ENCODE results near the gene CSTA. TPM values are rescaled to one million over a fixed set of nuclear protein-coding genes. Genes with fewer than 3 reads are reported as not detected.

Gene CSTA, protein sequence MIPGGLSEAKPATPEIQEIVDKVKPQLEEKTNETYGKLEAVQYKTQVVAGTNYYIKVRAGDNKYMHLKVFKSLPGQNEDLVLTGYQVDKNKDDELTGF
- total RNA-seq (2014; rRNA removed; shearing (Covaris generic)) = 0.30 TPM in 1 of 2 replicates, not detected in the other

GRCh38 chr3:122324871-122325323 lies at the start of gene CSTA:
TSS of gene CSTA (plus strand) at chr3:122325248. CDS start at chr3:122325293, 45 bp downstream.
- DNase-seq (ENCODE audit: low read depth) = no peak

- DNase-seq (ENCODE audit: low read depth) = no peak
Measured at GRCh38 chr3:122281891-122282290, 43.2 kb upstream of the CSTA start.

GRCh38 chr3:122283796-122284445 lies 41.1 kb upstream of the CSTA start:
- no peak for DNase-seq (ENCODE audit: low read depth)

DNA sequence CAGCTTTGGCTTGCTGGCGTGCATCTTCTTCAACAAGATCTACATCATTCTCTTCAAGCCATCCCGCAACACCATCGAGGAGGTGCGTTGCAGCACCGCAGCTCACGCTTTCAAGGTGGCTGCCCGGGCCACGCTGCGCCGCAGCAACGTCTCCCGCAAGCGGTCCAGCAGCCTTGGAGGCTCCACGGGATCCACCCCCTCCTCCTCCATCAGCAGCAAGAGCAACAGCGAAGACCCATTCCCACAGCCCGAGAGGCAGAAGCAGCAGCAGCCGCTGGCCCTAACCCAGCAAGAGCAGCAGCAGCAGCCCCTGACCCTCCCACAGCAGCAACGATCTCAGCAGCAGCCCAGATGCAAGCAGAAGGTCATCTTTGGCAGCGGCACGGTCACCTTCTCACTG lies 40.6 kb upstream of the CSTA start:
- DNase-seq (ENCODE audit: low read depth) = no peak

DNA sequence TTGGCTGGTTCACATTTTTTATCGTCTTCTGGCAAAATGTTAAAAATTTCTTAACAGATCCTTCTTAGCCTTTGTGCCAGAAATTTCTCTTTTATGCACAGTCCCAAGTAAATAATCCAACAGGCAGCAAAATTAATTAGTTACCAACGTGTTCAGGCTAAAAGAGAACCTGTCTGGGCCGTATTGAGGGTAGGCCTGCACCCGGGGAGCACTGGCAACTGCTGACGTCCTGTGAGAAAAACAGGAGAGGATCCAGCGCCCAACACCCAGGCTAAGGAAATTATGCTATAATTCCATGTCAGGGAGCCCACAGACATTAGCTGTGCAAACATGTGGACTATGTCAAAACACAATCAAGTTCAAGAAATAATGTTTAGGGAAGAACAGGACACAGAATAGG lies 30.7 kb upstream of the CSTA start:
- no peak for DNase-seq (ENCODE audit: low read depth)

DNA sequence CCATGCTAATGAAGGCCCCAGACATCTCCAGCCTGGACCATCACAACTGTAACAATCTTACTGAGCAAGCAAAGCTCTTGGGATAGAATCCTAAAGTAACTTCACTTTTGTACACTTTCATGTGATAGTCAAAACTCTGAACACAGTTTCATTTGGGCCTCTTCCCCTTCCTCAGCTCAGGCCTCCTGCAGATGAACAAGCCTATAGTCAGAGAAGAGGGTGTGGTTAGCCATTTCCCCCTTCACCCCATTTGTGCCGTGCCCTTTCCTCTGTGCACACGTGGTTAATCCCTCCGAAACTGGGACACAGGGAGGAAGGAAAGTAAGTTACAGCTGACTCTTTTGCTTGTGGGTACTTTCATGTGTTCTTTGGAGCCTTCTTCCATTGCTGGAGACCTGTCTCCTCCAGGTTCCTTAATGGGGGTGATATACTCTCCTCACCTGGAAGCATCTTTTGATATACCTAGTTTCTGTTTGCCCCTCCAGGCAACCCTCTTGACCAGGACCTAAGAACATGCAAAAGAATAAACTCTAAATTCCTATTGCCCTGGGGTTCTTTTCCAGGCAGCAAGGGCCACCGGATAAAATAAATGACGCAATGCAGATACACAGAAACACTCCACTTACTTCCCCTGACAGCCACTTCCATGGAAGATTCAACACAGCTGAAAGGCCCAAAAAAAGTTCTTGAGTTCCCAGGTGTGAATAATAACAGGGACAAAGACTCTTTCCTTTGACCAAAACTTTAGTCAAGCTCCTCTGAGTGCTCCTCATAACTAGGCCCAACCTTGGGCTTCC lies 29.6 kb upstream of the CSTA start:
- no peak for DNase-seq (ENCODE audit: low read depth)

GRCh38 chr3:122298239-122298638 lies 26.8 kb upstream of the CSTA start:
- DNase-seq (ENCODE audit: low read depth) = no peak

GRCh38 chr3:122299215-122299614 lies 25.8 kb upstream of the CSTA start:
- no peak for DNase-seq (ENCODE audit: low read depth)

DNA sequence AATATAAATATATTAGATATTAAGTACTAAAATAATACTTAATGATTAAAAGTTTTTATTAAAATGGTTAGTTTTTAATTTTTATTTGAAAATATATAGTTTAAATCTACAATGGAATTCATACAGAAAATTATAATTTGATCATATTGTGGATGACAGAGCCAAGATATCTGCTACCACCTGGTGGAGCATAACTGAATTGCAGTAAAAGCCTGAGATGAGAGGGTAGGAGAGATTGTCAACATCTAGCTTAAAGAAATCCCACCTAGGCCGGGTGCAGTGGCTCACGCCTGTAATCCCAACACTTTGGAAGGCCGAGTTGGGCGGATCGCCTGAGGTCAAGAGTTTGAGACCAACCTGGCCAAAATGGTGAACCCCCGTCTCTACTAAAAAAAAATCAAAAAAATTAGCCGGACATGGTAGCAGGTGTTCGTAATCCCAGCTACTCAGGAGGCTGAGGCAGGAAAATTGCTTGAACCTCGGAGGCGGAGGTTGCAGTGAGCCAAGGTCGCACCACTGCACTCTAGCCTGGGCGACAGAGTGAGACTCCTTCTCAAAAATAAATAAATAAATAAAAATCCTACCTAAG lies 25.1 kb upstream of the CSTA start:
- no peak for DNase-seq (ENCODE audit: low read depth)

- no peak for DNase-seq (ENCODE audit: low read depth)
Measured at GRCh38 chr3:122301063-122301462, 24.0 kb upstream of the CSTA start.

GRCh38 chr3:122305818-122306621 lies 19.0 kb upstream of the CSTA start:
- DNase-seq (ENCODE audit: low read depth) = peak; percentile 25

DNA sequence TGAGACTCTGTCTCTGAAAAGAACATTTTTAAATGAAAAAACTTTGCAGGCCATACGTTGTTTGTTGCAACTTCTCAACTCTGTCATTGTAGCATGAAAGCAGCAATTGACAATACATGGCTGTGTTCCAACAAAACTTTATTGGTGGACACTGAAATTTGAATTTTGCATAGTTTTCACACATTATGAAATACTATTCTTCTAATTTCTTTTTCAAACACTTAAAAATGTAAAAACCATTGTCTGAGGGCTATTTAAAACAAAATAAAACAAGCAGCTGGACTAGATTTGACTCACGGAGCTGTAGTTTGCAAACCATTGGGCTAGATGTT lies 18.5 kb upstream of the CSTA start:
- DNase-seq (ENCODE audit: low read depth) = no peak

DNA sequence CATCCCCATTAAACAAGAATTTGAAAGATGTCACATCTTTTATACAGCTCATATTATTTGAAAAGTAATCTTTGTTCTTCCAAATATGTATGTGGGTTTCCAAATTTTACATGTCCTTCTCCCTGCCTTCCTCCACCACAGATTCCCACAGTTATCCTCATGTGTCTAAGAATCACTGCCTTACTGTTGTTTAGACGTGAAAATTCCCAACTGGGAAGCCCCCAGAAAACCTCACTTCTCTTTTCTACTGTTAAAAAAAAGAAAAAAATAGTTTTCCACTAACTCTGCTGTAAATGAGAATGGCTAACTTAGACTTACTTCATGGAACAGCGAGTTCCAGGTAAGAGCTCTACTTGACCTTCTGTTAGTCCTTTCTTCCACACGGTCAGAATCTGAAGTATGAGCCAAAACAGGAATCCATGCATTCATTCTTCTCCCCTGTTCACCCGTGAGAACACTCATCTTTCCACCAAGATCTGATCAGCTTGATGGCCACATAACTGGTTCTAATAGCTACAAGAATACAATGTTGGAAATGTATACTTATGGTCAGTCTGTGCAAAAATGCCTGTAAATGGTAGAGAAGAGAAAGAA lies 17.9 kb upstream of the CSTA start:
- no peak for DNase-seq (ENCODE audit: low read depth)

DNA sequence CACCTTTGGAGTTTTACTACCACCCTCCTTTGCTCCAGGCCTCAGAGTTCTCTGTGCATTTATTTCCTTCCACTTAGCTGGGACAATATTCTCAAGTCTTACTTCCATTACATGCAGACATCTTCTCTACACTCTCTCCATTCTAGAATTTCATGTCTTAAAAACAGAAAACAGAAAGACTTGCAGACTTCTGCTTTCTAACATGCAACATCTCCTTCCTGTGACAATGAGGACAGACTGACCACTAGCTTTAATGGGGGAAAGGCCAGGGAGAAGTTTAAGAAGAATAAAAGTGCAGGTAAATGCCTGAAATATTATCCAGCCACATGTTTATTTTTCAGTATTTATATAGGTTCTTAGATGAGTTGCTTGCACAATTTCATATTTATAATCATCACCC lies 17.1 kb upstream of the CSTA start:
- no peak for DNase-seq (ENCODE audit: low read depth)

GRCh38 chr3:122310361-122310760 lies 14.7 kb upstream of the CSTA start:
- no peak for DNase-seq (ENCODE audit: low read depth)

DNA sequence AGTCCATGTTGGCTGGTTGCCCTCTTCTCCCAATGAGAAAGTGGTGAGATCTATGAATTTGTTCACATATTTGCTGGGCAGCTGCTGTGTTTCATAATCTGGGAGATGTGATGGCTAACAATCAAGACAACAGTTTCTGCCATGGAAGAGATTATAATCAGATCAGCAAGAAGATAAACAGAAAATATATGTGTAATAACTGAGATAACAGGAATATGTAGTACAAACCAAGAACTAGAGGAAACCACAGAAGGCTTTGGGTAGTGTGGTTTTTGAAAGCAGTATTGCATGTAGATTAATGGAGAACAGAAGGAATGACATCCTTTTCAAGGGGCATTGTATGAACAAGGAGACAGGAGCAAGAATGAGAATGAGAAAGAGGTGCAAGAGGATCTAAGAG lies 12.2 kb upstream of the CSTA start:
- no peak for DNase-seq (ENCODE audit: low read depth)

- no peak for DNase-seq (ENCODE audit: low read depth)
Measured at GRCh38 chr3:122313281-122313680, 11.8 kb upstream of the CSTA start.

- DNase-seq (ENCODE audit: low read depth) = no peak
Measured at GRCh38 chr3:122314228-122314876, 10.7 kb upstream of the CSTA start.

DNA sequence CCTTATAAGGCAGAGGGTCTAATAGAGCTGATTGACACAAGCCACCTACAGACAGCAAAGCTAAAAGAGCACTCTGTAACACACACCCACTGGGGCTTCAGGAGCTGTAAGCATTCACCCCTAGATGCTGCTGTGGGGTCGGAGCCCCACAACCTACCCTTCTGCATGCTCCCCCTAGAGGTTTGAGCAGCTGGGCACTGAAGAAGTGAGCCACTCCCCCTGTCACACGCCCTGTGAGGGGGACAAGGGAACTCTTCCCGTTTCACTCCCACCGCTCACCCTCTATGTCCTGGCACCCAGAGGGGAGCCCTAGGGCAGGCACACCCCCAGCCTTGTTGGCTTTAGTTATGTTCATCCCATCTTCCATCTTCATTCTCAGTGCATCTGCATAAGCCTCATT lies 9.4 kb upstream of the CSTA start:
- no peak for DNase-seq (ENCODE audit: low read depth)

GRCh38 chr3:122316368-122316767 lies 8.7 kb upstream of the CSTA start:
- DNase-seq (ENCODE audit: low read depth) = no peak

DNA sequence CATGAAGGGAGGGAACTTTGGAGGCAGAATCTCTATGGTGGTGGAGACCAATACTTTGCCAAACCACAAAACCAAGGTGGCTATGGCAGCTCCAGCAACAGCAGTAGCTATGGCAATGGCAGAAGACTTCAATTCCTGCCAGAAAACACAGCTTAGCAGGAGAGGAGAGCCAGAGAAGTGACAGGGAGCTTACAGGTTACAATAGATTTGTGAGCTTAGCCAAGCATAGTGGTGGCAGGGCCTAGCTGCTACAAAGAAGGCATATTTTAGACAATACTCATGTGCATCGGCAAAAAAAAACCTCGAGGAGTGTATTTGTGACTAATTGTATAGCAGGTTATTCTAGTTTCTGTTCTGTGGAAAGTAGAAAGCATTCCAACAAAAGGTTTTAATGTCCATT lies 6.4 kb upstream of the CSTA start:
- peak; percentile 42 for DNase-seq (ENCODE audit: low read depth)

All from M059J (cell line).